Osteocyte (in vitro differentiated cells): ENCODE results near the gene C12orf56. TPM values are rescaled to one million over a fixed set of nuclear protein-coding genes. Genes with fewer than 3 reads are reported as not detected.
A peak's percentile ranks its signal among the peaks of the same experiment; 100 is the strongest.

Source experiments
- DNase-seq: peaks from one replicate; pipeline ENCODE4 v3.0.0; 2021; ENCODE audit warnings: mixed read lengths; ENCODE audit not compliant: unreplicated experiment; ENCODE audit errors: extremely low spot score
- H3K27ac Mint-ChIP-seq: one replicate; pipeline ENCODE4 v1.8.0; 2021; ENCODE audit warnings: mild to moderate bottlenecking, mixed read lengths; ENCODE audit not compliant: unreplicated experiment
- H3K27me3 Mint-ChIP-seq: one replicate; pipeline ENCODE4 v1.8.0; 2021; ENCODE audit warnings: mixed read lengths; ENCODE audit not compliant: unreplicated experiment
- H3K36me3 Mint-ChIP-seq: one replicate; pipeline ENCODE4 v1.8.0; 2021; ENCODE audit warnings: mixed read lengths; ENCODE audit not compliant: unreplicated experiment
- H3K4me1 Mint-ChIP-seq: one replicate; pipeline ENCODE4 v1.8.0; 2021; ENCODE audit warnings: mixed read lengths; ENCODE audit not compliant: unreplicated experiment
- H3K4me3 Mint-ChIP-seq: one replicate; pipeline ENCODE4 v1.8.0; 2021; ENCODE audit warnings: mild to moderate bottlenecking, moderate library complexity, mixed read lengths; ENCODE audit not compliant: unreplicated experiment
- H3K9me3 Mint-ChIP-seq: one replicate; pipeline ENCODE4 v1.8.0; 2021; ENCODE audit warnings: mixed read lengths; ENCODE audit not compliant: unreplicated experiment
- CTCF ChIP-seq: fragments of 200-600 bp; sonication (generic); IDR thresholded peaks from 2 replicates; pipeline ENCODE4 v1.5.0; 2021; ENCODE audit warnings: antibody characterized with exemption, mild to moderate bottlenecking, moderate library complexity
- long read RNA-seq: library from polyadenylated mRNA; unstranded; transcript quantifications from one replicate; pipeline ENCODE4 v2.0.0, GENCODE V29; 2021
- total RNA-seq: library from RNA; stranded (reverse); gene quantifications from 2 replicates; pipeline ENCODE4 v1.2.1, GENCODE V29; 2021

Gene C12orf56
- 0.78 TPM in 1 of 2 replicates, not detected in the other for total RNA-seq
- long read RNA-seq, partial matches to known transcripts = 0 of 2 reads
- long read RNA-seq, other reads (novel, unspliced or antisense) = 1 of 2 reads

- Mint-ChIP-seq H3K4me1 (peaks cover 4% of the 10 kb centered on the region), H3K27me3 (no peaks in the 10 kb centered on the region), H3K4me3 (no peak within 1 kb of the TSS), H3K9me3 (no peaks in the 10 kb centered on the region), H3K36me3 (no peaks in the 10 kb centered on the region), H3K27ac (no peak within 1 kb of the TSS)
- TF ChIP-seq CTCF = no peak
- DNase-seq = no peak
These were observed at the start of gene C12orf56 for GRCh38 chr12:64390275-64390851. TSS of gene C12orf56 (minus strand) at chr12:64390758. CDS start at chr12:64390565, 193 bp downstream.

- Mint-ChIP-seq H3K4me3 (no peak overlapping the region), H3K4me1 (no peaks in the 10 kb centered on the region), H3K27ac (no peak overlapping the region), H3K27me3 (no peaks in the 10 kb centered on the region), H3K9me3 (no peaks in the 10 kb centered on the region), H3K36me3 (peaks cover 64% of the 10 kb centered on the region)
- TF ChIP-seq CTCF = no peak
- DNase-seq = no peak
These were observed 49.5 kb upstream of the C12orf56 start for GRCh38 chr12:64440100-64440499.

GRCh38 chr12:64433915-64434314 lies 43.4 kb upstream of the C12orf56 start:
- H3K4me1 Mint-ChIP-seq = peaks cover 4% of the 10 kb centered on the region
- H3K36me3 Mint-ChIP-seq = peaks cover 78% of the 10 kb centered on the region
- no peak for DNase-seq
- H3K9me3 Mint-ChIP-seq = no peaks in the 10 kb centered on the region
- TF ChIP-seq CTCF = no peak
- H3K27me3 Mint-ChIP-seq = no peaks in the 10 kb centered on the region
- H3K27ac Mint-ChIP-seq = no peak overlapping the region
- no peak overlapping the region for H3K4me3 Mint-ChIP-seq

GRCh38 chr12:64431791-64432190 lies 41.2 kb upstream of the C12orf56 start:
- DNase-seq = no peak
- Mint-ChIP-seq H3K27me3 (no peaks in the 10 kb centered on the region), H3K27ac (no peak overlapping the region), H3K4me1 (peaks cover 4% of the 10 kb centered on the region), H3K36me3 (peaks cover 75% of the 10 kb centered on the region), H3K9me3 (no peaks in the 10 kb centered on the region), H3K4me3 (no peak overlapping the region)
- TF ChIP-seq CTCF = no peak

- no peak for TF ChIP-seq CTCF
These were observed 40.3 kb upstream of the C12orf56 start for GRCh38 chr12:64430886-64431285.

More at GRCh38 chr12:64430886-64431285, 40.3 kb upstream of the C12orf56 start:
- H3K36me3 Mint-ChIP-seq = peaks cover 70% of the 10 kb centered on the region
- H3K4me1 Mint-ChIP-seq = peaks cover 4% of the 10 kb centered on the region
- H3K27me3 Mint-ChIP-seq = no peaks in the 10 kb centered on the region
- no peak overlapping the region for H3K4me3 Mint-ChIP-seq
- no peak for DNase-seq
- peak overlapping the region; percentile 38 for H3K27ac Mint-ChIP-seq
- H3K9me3 Mint-ChIP-seq = no peaks in the 10 kb centered on the region
